GM12878 (cell line): ENCODE results near the gene ACVR1.

ENCODE experiments used
- ATF3 ChIP-seq: IDR thresholded peaks from 2 replicates; pipeline ENCODE4 v1.6.1; 2011; ENCODE audit warnings: low read depth, mild to moderate bottlenecking, low read length, moderate library complexity, borderline replicate concordance; ENCODE audit errors: extremely low read depth
- BCL11A ChIP-seq: IDR thresholded peaks from 2 replicates; pipeline ENCODE4 v1.6.1; 2011; ENCODE audit warnings: low read depth, low read length
- BRCA1 ChIP-seq: IDR thresholded peaks from 2 replicates; pipeline ENCODE4 v1.6.1; 2011; ENCODE audit warnings: low read depth, low read length, improper control_type of control experiment
- CTCF ChIP-seq, 3 experiments: IDR thresholded peaks in 2 of 3; conservative IDR thresholded peaks in 1 of 3; 2 replicates each; pipeline ENCODE4 v1.5.1; 2011; ENCODE audit warnings: low read depth in 3 of 3, low read length in 3 of 3, mild to moderate bottlenecking in 3 of 3, control low read depth in 2 of 3, moderate library complexity in 2 of 3, inconsistent platforms in 1 of 3, mixed read lengths in 1 of 3; ENCODE audit not compliant: control insufficient read depth in 2 of 3, insufficient read depth in 1 of 3; ENCODE audit errors: extremely low read depth in 1 of 3
- DPF2 ChIP-seq: fragments of 450-650 bp; IDR thresholded peaks from 2 replicates; pipeline ENCODE4 v1.6.1; 2017; ENCODE audit warnings: mild to moderate bottlenecking
- FOXM1 ChIP-seq: IDR thresholded peaks from 2 replicates; pipeline ENCODE4 v1.6.1; 2012; ENCODE audit warnings: low read depth, mild to moderate bottlenecking, inconsistent platforms, low read length, moderate library complexity
- HDAC6 ChIP-seq: fragments of 200-600 bp; sonication (generic); IDR thresholded peaks from one replicate; pipeline ENCODE4 v1.8.0; 2017; ENCODE audit warnings: antibody characterized with exemption; ENCODE audit not compliant: unreplicated experiment
- MYC ChIP-seq: IDR thresholded peaks from 2 replicates; pipeline ENCODE4 v1.6.1; 2011; ENCODE audit warnings: mild to moderate bottlenecking, low read length, moderate library complexity, inconsistent platforms; ENCODE audit not compliant: insufficient read depth, insufficient replicate concordance, insufficient read length, severe bottlenecking
- NFXL1 ChIP-seq: fragments of 450-650 bp; IDR thresholded peaks from 2 replicates; pipeline ENCODE4 v1.6.1; 2017; ENCODE audit warnings: antibody characterized with exemption, mild to moderate bottlenecking, borderline replicate concordance
- POLR2A ChIP-seq: IDR thresholded peaks from 2 replicates; pipeline ENCODE4 v1.6.1; 2011; ENCODE audit warnings: low read depth, mild to moderate bottlenecking, low read length
- RELB ChIP-seq: fragments of 450-650 bp; IDR thresholded peaks from 2 replicates; pipeline ENCODE4 v1.6.1; 2017; ENCODE audit warnings: low read depth, mild to moderate bottlenecking, moderate library complexity
- TCF12 ChIP-seq: IDR thresholded peaks from 2 replicates; pipeline ENCODE4 v1.6.1; 2011; ENCODE audit warnings: low read depth, mild to moderate bottlenecking, low read length
- YBX1 ChIP-seq: fragments of 450-650 bp; IDR thresholded peaks from 2 replicates; pipeline ENCODE4 v1.6.1; 2016; ENCODE audit warnings: antibody characterized with exemption
- ZNF24 ChIP-seq: fragments of 450-650 bp; IDR thresholded peaks from 2 replicates; pipeline ENCODE4 v1.6.1; 2017; ENCODE audit warnings: antibody characterized with exemption, mild to moderate bottlenecking

GRCh38 chr2:157759855-157760254 is 116.3 kb downstream of the ACVR1 start:
- TF ChIP-seq TCF12: no peak
- no peak for TF ChIP-seq ATF3
- TF ChIP-seq POLR2A: no peak
- no peak for TF ChIP-seq NFXL1
- no peak for TF ChIP-seq ZNF24
- no peak for TF ChIP-seq CTCF (IDR thresholded peaks at IDR 0.05 in 2 of 3, conservative IDR thresholded peaks at IDR 0.05 in 1 of 3; ENCODE audit: control insufficient read depth in 2 of 3, extremely low read depth in 1 of 3, insufficient read depth in 1 of 3, low read depth in 3 of 3, low read length in 3 of 3)
- TF ChIP-seq FOXM1: no peak
- TF ChIP-seq HDAC6: no peak
- TF ChIP-seq RELB: no peak
- no peak for TF ChIP-seq BRCA1
- TF ChIP-seq BCL11A: no peak
- no peak for TF ChIP-seq YBX1
- no peak for TF ChIP-seq MYC
- TF ChIP-seq DPF2: no peak
